Mammary epithelial cell (primary cell): ENCODE results near the gene TRIM47.

Experiments used
- EZH2 ChIP-seq: IDR thresholded peaks from 2 replicates; pipeline ENCODE4 v1.6.1; 2012; ENCODE audit warnings: low read length, inconsistent platforms, borderline replicate concordance
- TF ChIP-seq, protein P1 (sequence below), 2 donors: IDR thresholded peaks in 1 of 2; conservative IDR thresholded peaks in 1 of 2; 2 replicates each; pipeline ENCODE4 v1.5.1; 2011 to 2012; ENCODE audit warnings: inconsistent platforms in 2 of 2, low read length in 2 of 2, mild to moderate bottlenecking in 2 of 2, control low read depth in 1 of 2, low read depth in 1 of 2; ENCODE audit not compliant: insufficient read depth in 1 of 2; ENCODE audit errors: extremely low read depth in 1 of 2

DNA sequence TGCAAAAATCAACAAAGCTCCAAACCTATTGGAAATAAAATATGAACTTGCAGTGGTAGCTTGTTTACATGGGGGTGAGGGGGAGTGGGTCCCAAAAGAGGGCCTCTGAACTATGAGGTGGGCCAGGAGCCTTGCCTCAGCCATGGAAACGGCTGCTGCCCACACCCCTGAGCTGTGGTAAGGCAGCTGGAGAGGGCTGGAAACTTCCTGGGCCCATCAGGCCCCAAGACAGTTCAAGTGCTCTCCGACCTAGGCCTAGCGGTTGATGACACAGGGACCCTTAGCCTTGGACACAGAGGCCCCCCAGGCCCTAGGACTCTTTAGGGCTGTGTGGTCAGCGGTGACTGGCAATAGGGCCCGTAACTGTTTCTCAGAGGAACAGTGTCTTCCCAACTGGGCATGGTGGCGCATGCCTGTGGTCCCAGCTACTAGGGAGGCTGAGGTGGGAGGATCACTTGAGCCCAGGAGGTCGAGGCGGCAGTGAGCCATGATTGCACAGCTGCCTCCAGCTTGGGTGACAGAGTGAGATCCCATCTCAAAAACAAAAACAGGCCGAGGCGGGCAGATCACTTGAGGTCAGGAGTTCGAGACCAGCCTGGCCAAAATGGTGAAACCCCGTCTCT is 52.5 kb downstream of the TRIM47 start:
- TF ChIP-seq, protein P1, sequence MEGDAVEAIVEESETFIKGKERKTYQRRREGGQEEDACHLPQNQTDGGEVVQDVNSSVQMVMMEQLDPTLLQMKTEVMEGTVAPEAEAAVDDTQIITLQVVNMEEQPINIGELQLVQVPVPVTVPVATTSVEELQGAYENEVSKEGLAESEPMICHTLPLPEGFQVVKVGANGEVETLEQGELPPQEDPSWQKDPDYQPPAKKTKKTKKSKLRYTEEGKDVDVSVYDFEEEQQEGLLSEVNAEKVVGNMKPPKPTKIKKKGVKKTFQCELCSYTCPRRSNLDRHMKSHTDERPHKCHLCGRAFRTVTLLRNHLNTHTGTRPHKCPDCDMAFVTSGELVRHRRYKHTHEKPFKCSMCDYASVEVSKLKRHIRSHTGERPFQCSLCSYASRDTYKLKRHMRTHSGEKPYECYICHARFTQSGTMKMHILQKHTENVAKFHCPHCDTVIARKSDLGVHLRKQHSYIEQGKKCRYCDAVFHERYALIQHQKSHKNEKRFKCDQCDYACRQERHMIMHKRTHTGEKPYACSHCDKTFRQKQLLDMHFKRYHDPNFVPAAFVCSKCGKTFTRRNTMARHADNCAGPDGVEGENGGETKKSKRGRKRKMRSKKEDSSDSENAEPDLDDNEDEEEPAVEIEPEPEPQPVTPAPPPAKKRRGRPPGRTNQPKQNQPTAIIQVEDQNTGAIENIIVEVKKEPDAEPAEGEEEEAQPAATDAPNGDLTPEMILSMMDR (conservative IDR thresholded peaks at IDR 0.05 in 1 of 2, IDR thresholded peaks at IDR 0.05 in 1 of 2; ENCODE audit: extremely low read depth in 1 of 2, insufficient read depth in 1 of 2, low read depth in 1 of 2, low read length in 2 of 2): no peak
- no peak for TF ChIP-seq EZH2
